Measurements from ENCODE around the gene DIPK1B.

The DIPK1B gene

GRCh38 chr9:136685790-136686533 lies 26.4 kb upstream of the DIPK1B start:
- H3K4me1 ChIP-seq (ENCODE audit: control insufficient read depth, low read length): peaks cover 23% of the 10 kb centered on the region
- H3K4me3 ChIP-seq (ENCODE audit: low read length): peak overlapping the region; percentile 94
- H4K20me1 ChIP-seq (ENCODE audit: control insufficient read depth, insufficient read depth, low read depth, low read length): peaks cover 9% of the 10 kb centered on the region; the same call in 1 of the 2 replicates

GRCh38 chr9:136686534-136686793 lies 25.9 kb upstream of the DIPK1B start:
- Histone ChIP-seq H3K4me2 (ENCODE audit: low read length) (peak overlapping the region; percentile 87), H3K27ac (ENCODE audit: low read depth, low read length) (peak overlapping the region; percentile 69), H3K27me3 (ENCODE audit: control insufficient read depth, low read length) (peaks cover 23% of the 10 kb centered on the region), H3K4me3 (ENCODE audit: low read length) (peak overlapping the region; percentile 94), H3K79me2 (ENCODE audit: control insufficient read depth, low read length) (peaks cover 22% of the 10 kb centered on the region), H3K9me2 (replicated peaks; ENCODE audit: control insufficient read depth, low read length) (no peaks in the 10 kb centered on the region), H3K36me3 (ENCODE audit: control insufficient read depth, low read length) (no peaks in the 10 kb centered on the region), H3K4me1 (ENCODE audit: control insufficient read depth, low read length) (peaks cover 23% of the 10 kb centered on the region), H3F3A (ENCODE audit: control insufficient read depth, insufficient read depth) (0 out of 2 replicates have a peak, but pooled peaks cover 5% of the 10 kb centered on the region), H4K20me1 (ENCODE audit: control insufficient read depth, insufficient read depth, low read depth, low read length) (peaks cover 9% of the 10 kb centered on the region; the same call in 1 of the 2 replicates), H3K9me3 (ENCODE audit: control insufficient read depth, insufficient read depth, low read length) (no peaks in the 10 kb centered on the region)
- TF ChIP-seq EZH2phosphoT487 (IDR thresholded peaks at IDR 0.05; ENCODE audit: borderline replicate concordance, low read length): no peak
- no peak for TF ChIP-seq CTCF (IDR thresholded peaks at IDR 0.05; ENCODE audit: low read depth, low read length, poor library complexity, severe bottlenecking)

More at GRCh38 chr9:136685790-136686533, 26.4 kb upstream of the DIPK1B start:
- no peaks in the 10 kb centered on the region for H3K9me3 ChIP-seq (ENCODE audit: control insufficient read depth, insufficient read depth, low read length)
- H3K27ac ChIP-seq (ENCODE audit: low read depth, low read length): 0 out of 2 replicates have a peak overlapping the region, but pooled peaks have one; percentile 69
- H3K36me3 ChIP-seq (ENCODE audit: control insufficient read depth, low read length): no peaks in the 10 kb centered on the region
- H3K79me2 ChIP-seq (ENCODE audit: control insufficient read depth, low read length): peaks cover 22% of the 10 kb centered on the region
- H3K9me2 ChIP-seq (replicated peaks; ENCODE audit: control insufficient read depth, low read length): no peaks in the 10 kb centered on the region
- 0 out of 2 replicates have a peak, but pooled peaks cover 5% of the 10 kb centered on the region for H3F3A ChIP-seq (ENCODE audit: control insufficient read depth, insufficient read depth)
- TF ChIP-seq CTCF (IDR thresholded peaks at IDR 0.05; ENCODE audit: low read depth, low read length, poor library complexity, severe bottlenecking): no peak
- no peak for TF ChIP-seq EZH2phosphoT487 (IDR thresholded peaks at IDR 0.05; ENCODE audit: borderline replicate concordance, low read length)
- peaks cover 23% of the 10 kb centered on the region for H3K27me3 ChIP-seq (ENCODE audit: control insufficient read depth, low read length)
- H3K4me2 ChIP-seq (ENCODE audit: low read length): peak overlapping the region; percentile 87

GRCh38 chr9:136686794-136687711 lies 25.3 kb upstream of the DIPK1B start, which contains the start of gene AGPAT2:
AGPAT2 (minus strand) TSS chr9:136687457; CDS start chr9:136687357, 100 bp downstream.
- H3K36me3 ChIP-seq (ENCODE audit: control insufficient read depth, low read length): no peaks in the 10 kb centered on the region
- H3K79me2 ChIP-seq (ENCODE audit: control insufficient read depth, low read length): peaks cover 22% of the 10 kb centered on the region
- peak within 1 kb of the TSS; percentile 87 for H3K4me2 ChIP-seq (ENCODE audit: low read length)
- H4K20me1 ChIP-seq (ENCODE audit: control insufficient read depth, insufficient read depth, low read depth, low read length): peaks cover 9% of the 10 kb centered on the region; the same call in 1 of the 2 replicates
- TF ChIP-seq EZH2phosphoT487 (IDR thresholded peaks at IDR 0.05; ENCODE audit: borderline replicate concordance, low read length): no peak
- TF ChIP-seq CTCF (IDR thresholded peaks at IDR 0.05; ENCODE audit: low read depth, low read length, poor library complexity, severe bottlenecking): no peak
- peaks cover 23% of the 10 kb centered on the region for H3K27me3 ChIP-seq (ENCODE audit: control insufficient read depth, low read length)
- no peaks in the 10 kb centered on the region for H3K9me2 ChIP-seq (replicated peaks; ENCODE audit: control insufficient read depth, low read length)
- peak within 1 kb of the TSS; percentile 94 for H3K4me3 ChIP-seq (ENCODE audit: low read length)
- no peaks in the 10 kb centered on the region for H3K9me3 ChIP-seq (ENCODE audit: control insufficient read depth, insufficient read depth, low read length)
- H3F3A ChIP-seq (ENCODE audit: control insufficient read depth, insufficient read depth): 0 out of 2 replicates have a peak, but pooled peaks cover 5% of the 10 kb centered on the region
- H3K4me1 ChIP-seq (ENCODE audit: control insufficient read depth, low read length): peaks cover 23% of the 10 kb centered on the region
- H3K27ac ChIP-seq (ENCODE audit: low read depth, low read length): peak within 1 kb of the TSS; percentile 69
